Adrenal gland (tissue), 5 donors: ENCODE data around the gene HHAT.

Experiments used
- POLR2A ChIP-seq, 2 donors: fragments of 450-650 bp; IDR thresholded peaks; one replicate each; pipeline ENCODE4 v1.6.1; 2017; ENCODE audit warnings: antibody characterized with exemption in 2 of 2, mild to moderate bottlenecking in 2 of 2, moderate library complexity in 1 of 2
- TF ChIP-seq, protein P1 (sequence below), 6 experiments: fragments of 450-650 bp in 4 of 6; fragments of 200-600 bp in 2 of 6; sonication (generic) in 1 of 6; IDR thresholded peaks; 1 replicate in 5 of 6; 2 replicates in 1 of 6; pipeline versions ENCODE4 v1.5.1 to v1.8.0; 2016 to 2021; ENCODE audit warnings: antibody characterized with exemption in 6 of 6, mild to moderate bottlenecking in 2 of 6, moderate library complexity in 1 of 6
- donor health status: DM: no; HTN: no; CAD: no.

DNA sequence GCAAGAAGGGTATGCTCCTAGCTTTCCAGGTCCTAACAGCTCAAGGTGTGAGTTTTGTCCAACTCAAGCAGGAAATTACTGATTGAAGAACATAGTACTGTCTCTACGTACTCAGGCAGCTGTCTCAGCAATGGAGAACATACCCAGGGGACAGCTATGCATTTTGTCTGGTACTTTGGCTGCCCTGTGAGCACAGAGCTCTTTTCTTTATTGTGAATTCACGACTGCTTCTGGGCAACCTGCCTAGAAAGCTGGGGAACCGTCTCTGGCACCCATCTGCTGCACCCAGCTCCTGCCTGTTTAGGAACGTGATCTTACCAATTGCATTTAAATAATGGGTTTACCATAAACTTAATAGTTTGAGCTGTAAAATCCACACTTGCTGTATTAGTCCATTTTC, 258.1 kb downstream of the HHAT start:
- TF ChIP-seq, protein P1, sequence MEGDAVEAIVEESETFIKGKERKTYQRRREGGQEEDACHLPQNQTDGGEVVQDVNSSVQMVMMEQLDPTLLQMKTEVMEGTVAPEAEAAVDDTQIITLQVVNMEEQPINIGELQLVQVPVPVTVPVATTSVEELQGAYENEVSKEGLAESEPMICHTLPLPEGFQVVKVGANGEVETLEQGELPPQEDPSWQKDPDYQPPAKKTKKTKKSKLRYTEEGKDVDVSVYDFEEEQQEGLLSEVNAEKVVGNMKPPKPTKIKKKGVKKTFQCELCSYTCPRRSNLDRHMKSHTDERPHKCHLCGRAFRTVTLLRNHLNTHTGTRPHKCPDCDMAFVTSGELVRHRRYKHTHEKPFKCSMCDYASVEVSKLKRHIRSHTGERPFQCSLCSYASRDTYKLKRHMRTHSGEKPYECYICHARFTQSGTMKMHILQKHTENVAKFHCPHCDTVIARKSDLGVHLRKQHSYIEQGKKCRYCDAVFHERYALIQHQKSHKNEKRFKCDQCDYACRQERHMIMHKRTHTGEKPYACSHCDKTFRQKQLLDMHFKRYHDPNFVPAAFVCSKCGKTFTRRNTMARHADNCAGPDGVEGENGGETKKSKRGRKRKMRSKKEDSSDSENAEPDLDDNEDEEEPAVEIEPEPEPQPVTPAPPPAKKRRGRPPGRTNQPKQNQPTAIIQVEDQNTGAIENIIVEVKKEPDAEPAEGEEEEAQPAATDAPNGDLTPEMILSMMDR (IDR thresholded peaks at IDR 0.05) = no peak
- no peak for TF ChIP-seq POLR2A (IDR thresholded peaks at IDR 0.05)
